AG10803 (cell line): Measurements from ENCODE around the gene ITGAE.
A peak's percentile ranks its signal among the peaks of the same experiment; 100 is the strongest.

Experiments
- DNase-seq: peaks from one replicate; pipeline ENCODE4 v3.0.0; 2010; ENCODE audit warnings: low read depth
- H3K4me3 ChIP-seq: 2 replicates; pipeline ENCODE4 v1.5.1; 2011; ENCODE audit warnings: mild to moderate bottlenecking, low read length, control low read depth
- TF ChIP-seq, protein P1 (sequence below): conservative IDR thresholded peaks from 2 replicates; pipeline ENCODE4 v1.5.1; 2011; ENCODE audit warnings: mild to moderate bottlenecking, low read length, control low read depth, inconsistent platforms

Gene ITGAE

GRCh38 chr17:3828151-3828851 lies 27.3 kb upstream of the ITGAE start:
- peak; percentile 80 for DNase-seq
- TF ChIP-seq, protein P1, sequence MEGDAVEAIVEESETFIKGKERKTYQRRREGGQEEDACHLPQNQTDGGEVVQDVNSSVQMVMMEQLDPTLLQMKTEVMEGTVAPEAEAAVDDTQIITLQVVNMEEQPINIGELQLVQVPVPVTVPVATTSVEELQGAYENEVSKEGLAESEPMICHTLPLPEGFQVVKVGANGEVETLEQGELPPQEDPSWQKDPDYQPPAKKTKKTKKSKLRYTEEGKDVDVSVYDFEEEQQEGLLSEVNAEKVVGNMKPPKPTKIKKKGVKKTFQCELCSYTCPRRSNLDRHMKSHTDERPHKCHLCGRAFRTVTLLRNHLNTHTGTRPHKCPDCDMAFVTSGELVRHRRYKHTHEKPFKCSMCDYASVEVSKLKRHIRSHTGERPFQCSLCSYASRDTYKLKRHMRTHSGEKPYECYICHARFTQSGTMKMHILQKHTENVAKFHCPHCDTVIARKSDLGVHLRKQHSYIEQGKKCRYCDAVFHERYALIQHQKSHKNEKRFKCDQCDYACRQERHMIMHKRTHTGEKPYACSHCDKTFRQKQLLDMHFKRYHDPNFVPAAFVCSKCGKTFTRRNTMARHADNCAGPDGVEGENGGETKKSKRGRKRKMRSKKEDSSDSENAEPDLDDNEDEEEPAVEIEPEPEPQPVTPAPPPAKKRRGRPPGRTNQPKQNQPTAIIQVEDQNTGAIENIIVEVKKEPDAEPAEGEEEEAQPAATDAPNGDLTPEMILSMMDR: no peak
- no peak overlapping the region for H3K4me3 ChIP-seq

DNA sequence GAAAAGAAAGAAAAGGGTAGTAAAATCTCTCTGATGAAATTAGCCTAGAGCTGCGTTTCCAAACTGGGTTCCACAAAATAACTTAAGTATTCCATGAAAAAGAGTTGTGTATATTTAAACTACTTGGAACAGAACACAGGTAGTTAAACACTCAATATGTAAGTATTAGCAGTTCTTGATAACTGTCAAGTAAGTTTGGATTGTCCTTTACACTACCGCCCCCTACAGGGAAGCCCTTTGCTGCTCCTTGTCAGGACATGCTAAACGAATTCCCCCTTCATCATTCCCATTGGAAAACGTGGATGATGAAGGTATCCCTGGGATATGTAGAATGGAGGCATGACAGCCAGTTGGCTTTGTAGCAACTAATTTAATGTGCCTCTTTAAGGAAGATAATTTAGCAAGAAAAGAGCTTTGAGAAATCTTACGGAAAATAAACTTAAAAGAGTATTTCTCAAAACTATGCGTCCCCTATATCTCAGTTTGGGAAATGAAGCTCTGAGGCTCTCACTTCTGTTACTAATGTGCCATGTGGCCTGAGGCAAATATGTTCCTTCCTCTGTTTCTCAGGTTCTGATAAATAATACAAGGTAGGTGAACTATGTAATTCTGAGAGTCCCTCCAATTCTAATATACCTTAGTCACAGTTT lies 26.3 kb upstream of the ITGAE start:
- TF ChIP-seq, protein P1: peak; percentile 76
- peak; percentile 67 for DNase-seq
- H3K4me3 ChIP-seq: no peak overlapping the region

GRCh38 chr17:3826191-3826590 lies 25.2 kb upstream of the ITGAE start:
- no peak for DNase-seq
- TF ChIP-seq, protein P1: no peak

DNA sequence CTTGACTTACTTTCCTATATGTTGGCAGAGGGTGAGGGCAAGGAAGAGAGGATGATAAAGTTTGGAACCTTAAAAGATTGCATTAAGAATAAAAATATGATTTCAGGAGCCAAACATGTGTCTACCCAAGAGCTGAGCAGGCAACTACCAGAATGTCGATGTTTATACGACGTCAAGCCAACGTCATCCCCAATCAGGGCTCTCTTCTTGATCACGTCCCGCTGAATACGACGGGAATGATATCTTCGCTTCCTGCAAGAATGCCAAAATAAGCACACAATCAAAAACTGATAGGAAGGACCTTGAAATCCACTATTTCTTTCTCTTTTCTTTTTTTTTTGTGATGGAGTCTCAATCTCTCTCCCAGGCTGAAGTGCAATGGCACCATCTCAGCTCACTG lies 20.1 kb upstream of the ITGAE start:
- TF ChIP-seq, protein P1: no peak
- no peak overlapping the region for H3K4me3 ChIP-seq
- DNase-seq: no peak

More at GRCh38 chr17:3826191-3826590, 25.2 kb upstream of the ITGAE start:
- no peak overlapping the region for H3K4me3 ChIP-seq

DNA sequence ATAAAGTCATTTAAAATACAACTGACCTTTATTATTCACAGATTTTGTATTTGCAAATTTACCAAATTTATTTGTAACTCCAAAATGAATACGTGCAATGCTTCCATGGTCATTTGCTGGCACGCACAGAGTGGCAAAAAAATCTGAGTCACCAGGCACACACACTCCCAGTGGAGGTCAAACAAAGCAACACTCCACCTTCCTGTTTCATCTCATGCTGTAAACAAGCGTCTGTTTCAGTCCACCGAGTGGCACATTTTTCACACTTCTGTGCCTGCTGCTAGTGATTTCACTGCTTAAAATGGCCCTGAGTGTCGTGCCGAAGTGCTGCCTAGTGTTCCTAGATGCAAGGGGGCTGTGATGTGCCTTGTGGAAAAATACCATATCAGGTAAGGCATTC lies 17.8 kb upstream of the ITGAE start:
- TF ChIP-seq, protein P1: no peak
- no peak overlapping the region for H3K4me3 ChIP-seq
- DNase-seq: no peak

DNA sequence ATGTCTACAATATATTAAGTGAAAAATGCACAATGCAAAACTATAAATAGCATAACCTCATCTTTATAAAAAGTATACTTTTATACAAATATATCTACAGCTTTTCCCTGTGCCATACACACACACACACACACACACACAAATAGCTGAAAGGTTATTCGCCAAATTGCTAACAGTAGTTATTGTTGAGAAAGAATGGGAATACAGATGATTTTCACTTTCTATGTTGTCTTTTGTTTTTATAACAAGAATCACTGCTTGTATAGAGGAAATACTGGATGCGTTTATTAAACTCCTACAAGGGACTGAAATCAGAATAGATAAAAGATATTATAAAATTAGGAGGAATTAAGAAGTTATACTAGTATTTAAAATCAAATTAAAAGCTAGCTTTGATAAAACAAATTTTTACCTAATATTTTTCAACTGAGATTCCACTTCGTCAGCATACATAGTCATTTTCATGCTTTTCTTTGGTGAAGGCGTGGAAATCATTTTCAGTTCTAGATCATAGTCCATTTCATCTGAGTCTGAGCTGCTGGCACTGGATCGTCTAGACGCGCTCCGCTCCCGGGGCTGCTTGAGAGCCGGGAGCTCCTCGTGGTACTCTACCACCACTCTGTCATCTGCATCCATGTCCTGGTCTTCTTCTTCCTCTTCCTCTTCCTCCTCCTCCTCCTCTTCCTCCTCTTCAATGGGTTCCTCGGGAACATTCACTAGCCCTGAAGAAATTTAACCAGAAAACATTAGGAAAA lies 17.0 kb upstream of the ITGAE start:
- no peak for DNase-seq
- no peak overlapping the region for H3K4me3 ChIP-seq
- TF ChIP-seq, protein P1: no peak
